Fibroblast of mammary gland (primary cell): ENCODE data around the gene CAMK2D.
A peak's percentile ranks its signal among the peaks of the same experiment; 100 is the strongest.

Experiments used
- DNase-seq: peaks from one replicate; pipeline ENCODE4 v3.0.0-alpha.2; 2010; ENCODE audit warnings: low read depth
- H3K4me3 ChIP-seq: 2 replicates; pipeline ENCODE4 v1.5.1; 2011; ENCODE audit warnings: low read depth, mild to moderate bottlenecking, low read length, moderate library complexity; ENCODE audit not compliant: control insufficient read depth
- CTCF ChIP-seq: conservative IDR thresholded peaks from 2 replicates; pipeline ENCODE4 v1.5.1; 2011; ENCODE audit warnings: low read depth, low read length, inconsistent platforms; ENCODE audit not compliant: control insufficient read depth, insufficient read depth

CAMK2D gene

GRCh38 chr4:113638562-113638832, 123.0 kb downstream of the CAMK2D start:
- no peak overlapping the region for H3K4me3 ChIP-seq
- TF ChIP-seq CTCF = no peak
- no peak for DNase-seq

GRCh38 chr4:113637823-113638561, 123.5 kb downstream of the CAMK2D start:
- DNase-seq = no peak
- TF ChIP-seq CTCF = no peak
- no peak overlapping the region for H3K4me3 ChIP-seq

- H3K4me3 ChIP-seq = no peak overlapping the region
- DNase-seq = no peak
- no peak for TF ChIP-seq CTCF
Observed at GRCh38 chr4:113637363-113637762, 124.2 kb downstream of the CAMK2D start.

GRCh38 chr4:113636877-113637276, 124.7 kb downstream of the CAMK2D start:
- no peak overlapping the region for H3K4me3 ChIP-seq
- TF ChIP-seq CTCF = no peak
- peak; percentile 47 for DNase-seq

GRCh38 chr4:113636438-113636818, 125.1 kb downstream of the CAMK2D start:
- H3K4me3 ChIP-seq = no peak overlapping the region
- DNase-seq = no peak
- no peak for TF ChIP-seq CTCF

- no peak for TF ChIP-seq CTCF
- peak; percentile 48 for DNase-seq
- H3K4me3 ChIP-seq = no peak overlapping the region
Observed at GRCh38 chr4:113635739-113636437, 125.7 kb downstream of the CAMK2D start.
